Epithelial cell of proximal tubule (primary cell): Measurements from ENCODE around the gene GTSE1. TPM values are rescaled to one million over a fixed set of nuclear protein-coding genes. Genes with fewer than 3 reads are reported as not detected.

ENCODE experiments used
- DNase-seq: peaks from one replicate; pipeline ENCODE4 v3.0.0-alpha.2; 2011; ENCODE audit warnings: low read depth
- H3K4me3 ChIP-seq: 2 replicates; pipeline ENCODE4 v1.5.1; 2011; ENCODE audit warnings: low read depth, mild to moderate bottlenecking, low read length
- total RNA-seq: library from RNA; depleted of rRNA; stranded (reverse); fragments of >200 nt; gene quantifications from 2 replicates; pipeline ENCODE4 v1.2.3, GENCODE V29; 2015
- TF ChIP-seq, protein P1 (sequence below): conservative IDR thresholded peaks from 2 replicates; pipeline ENCODE4 v1.5.1; 2012; ENCODE audit warnings: low read depth, mild to moderate bottlenecking, low read length

GTSE1 gene
- total RNA-seq, 1 donor from 2014 or later, result 18.2 TPM

DNA sequence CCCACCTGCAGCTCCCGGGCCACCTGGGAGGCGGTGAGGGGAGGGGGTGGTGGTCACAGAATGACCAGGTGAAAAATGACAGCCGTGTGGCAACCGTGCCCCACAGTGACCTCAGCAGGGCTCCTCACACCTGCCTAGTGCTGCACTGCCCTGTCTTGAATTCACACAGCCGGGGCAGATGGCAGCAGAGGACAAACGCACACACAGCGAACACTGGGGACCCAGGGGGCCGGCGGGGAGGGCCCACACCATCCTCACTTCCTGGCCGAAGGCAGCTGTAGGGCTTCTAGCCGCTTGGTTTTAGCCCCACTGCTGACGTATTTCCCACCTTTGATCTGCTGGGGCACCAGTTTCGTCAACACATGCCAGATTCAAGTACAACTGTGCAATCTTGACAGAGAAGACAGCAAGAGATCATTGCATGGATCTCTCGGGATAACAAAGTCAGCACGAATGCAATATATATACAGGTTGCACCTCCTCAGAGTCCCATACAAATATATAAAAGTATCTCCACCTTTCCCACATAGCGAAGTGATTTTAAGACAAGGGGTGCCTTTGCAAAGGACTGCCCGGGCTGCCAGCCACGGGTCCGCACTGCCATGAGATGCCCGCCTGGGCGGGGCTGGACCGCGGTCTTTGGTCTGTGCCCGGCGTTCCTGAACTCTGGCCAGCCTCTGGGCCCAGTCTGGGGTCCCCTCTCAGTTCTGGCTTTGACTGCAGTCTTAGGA lies 65.7 kb downstream of the GTSE1 start:
- no peak for DNase-seq
- TF ChIP-seq, protein P1, sequence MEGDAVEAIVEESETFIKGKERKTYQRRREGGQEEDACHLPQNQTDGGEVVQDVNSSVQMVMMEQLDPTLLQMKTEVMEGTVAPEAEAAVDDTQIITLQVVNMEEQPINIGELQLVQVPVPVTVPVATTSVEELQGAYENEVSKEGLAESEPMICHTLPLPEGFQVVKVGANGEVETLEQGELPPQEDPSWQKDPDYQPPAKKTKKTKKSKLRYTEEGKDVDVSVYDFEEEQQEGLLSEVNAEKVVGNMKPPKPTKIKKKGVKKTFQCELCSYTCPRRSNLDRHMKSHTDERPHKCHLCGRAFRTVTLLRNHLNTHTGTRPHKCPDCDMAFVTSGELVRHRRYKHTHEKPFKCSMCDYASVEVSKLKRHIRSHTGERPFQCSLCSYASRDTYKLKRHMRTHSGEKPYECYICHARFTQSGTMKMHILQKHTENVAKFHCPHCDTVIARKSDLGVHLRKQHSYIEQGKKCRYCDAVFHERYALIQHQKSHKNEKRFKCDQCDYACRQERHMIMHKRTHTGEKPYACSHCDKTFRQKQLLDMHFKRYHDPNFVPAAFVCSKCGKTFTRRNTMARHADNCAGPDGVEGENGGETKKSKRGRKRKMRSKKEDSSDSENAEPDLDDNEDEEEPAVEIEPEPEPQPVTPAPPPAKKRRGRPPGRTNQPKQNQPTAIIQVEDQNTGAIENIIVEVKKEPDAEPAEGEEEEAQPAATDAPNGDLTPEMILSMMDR, result no peak
- no peak overlapping the region for H3K4me3 ChIP-seq

DNA sequence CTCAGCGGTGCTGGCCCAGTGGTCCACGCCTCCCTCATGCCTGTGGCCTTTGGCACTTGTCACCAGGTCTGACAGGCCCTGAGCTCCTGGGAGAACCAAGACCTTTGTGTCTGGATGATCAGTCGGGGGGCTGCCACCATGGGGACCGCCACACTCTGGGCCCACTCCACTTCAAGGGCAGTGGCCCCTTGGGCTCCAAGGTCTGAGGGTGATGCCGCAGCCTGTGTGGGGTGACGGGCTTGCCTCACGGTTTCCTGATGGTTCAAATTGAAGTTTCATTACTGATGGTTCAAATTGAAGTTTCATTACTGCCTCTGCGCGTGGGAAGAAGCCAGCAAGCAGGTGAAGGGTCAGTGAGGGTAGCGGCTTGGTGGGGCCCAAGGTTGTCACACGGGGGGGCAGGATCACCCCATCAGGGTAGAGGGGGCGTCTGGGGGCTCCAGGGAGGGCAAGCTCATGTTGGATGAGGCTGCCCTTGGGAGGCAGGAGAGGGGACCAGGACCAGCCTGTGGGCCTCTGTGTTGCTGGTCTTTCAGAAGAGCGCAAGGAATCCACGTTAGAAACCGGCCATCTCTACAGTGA lies 66.4 kb downstream of the GTSE1 start:
- DNase-seq, result no peak
- TF ChIP-seq, protein P1, result no peak
- H3K4me3 ChIP-seq, result no peak overlapping the region

DNA sequence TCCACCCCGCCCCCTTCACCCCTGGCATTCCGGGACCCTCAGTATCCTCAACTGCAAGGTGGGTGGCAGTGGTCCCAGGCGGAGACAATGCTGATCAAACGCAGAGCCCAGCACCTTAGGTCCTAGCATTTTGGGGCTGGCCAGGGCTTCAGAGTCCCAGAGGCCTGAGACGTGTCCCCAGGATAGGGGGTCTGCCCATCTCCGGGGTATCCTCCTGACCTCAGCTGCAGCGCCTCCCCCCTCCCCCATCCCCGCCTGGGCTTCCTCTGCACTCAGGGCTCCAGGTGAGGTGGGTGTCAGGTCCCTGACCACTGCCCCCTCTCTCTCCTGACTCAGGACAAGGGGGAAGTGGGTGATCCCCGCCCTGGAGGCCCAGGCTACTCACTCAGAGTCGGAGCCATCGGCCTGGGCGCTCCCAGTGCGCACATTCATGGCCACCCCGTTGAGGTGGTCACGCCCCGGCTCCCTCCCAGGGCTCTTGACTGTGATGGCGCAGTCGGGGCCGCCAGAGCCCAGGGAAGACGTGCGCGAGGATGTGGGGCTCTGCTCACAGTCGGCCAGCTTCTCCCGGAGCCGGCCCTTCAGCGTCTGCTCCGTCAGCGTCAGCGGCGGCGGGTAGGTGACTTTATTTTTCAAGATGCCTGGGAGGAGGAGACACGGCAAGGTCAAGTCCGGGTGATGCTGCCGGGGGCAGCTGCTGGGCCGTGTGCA lies 67.1 kb downstream of the GTSE1 start:
- no peak overlapping the region for H3K4me3 ChIP-seq
- no peak for DNase-seq
- TF ChIP-seq, protein P1, result no peak

DNA sequence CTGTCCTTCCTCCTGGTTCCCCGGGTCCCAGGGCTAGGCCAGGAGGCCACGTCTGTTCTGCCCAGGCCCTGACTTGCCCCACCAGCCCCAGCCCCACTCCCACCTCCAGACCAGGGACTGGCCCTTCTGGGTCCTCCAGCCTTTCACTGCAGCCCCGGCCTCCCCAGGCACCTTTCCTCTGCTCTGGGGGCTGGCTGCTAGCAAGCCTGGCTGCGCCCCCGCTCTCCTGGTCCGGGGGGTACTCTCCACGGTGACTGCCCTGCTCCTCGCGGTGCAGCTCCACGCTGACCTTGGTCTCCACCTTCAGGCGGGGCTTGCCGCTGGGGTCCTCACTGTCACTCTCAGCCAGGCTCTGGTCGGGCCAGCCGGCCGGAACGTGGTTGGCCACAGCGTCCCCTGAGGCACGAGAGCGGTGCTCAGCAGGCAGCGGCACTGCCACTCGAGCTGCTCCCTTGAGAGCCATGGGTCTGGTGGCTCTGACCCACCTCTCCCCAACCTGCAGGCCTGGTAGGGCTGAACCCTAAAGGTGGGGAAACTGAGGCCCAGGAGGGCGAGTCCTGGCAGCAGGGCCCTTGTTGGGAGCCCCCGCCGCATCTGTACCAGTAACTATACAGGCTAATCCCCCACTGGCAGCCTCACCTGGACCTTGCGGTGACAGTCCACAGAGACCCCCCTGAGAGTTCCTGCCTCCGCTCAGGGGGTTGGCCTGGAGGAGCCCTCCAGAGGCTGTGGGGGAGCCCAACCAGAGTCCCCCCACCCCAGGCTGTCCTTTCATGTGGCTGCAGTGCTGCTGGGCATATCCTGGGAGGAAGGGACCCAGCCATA lies 67.9 kb downstream of the GTSE1 start:
- no peak overlapping the region for H3K4me3 ChIP-seq
- no peak for DNase-seq
- TF ChIP-seq, protein P1, result no peak

DNA sequence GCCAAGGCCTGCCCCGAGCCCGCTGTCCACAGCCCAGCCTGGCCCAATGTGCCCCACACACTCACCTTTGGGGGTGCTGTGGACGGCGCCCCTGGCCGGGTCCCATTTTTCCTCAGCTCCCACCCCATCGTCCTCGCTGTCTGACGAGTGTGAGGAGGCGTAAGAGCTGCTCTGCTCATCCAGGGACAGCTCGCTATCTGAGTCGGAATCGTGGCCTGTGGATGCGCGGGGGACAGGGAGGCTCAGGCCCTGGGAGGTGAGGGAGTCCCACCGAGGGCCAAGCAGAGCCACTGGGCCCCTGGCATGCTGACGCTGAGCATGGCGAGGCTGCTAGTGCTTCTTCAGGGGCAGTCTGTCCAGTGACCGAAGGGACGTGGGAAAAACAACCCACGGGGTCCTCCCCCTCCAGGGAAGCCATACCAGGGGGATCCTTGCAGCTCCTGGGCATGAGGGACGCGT lies 68.5 kb downstream of the GTSE1 start:
- H3K4me3 ChIP-seq, result no peak overlapping the region
- TF ChIP-seq, protein P1, result no peak
- no peak for DNase-seq

DNA sequence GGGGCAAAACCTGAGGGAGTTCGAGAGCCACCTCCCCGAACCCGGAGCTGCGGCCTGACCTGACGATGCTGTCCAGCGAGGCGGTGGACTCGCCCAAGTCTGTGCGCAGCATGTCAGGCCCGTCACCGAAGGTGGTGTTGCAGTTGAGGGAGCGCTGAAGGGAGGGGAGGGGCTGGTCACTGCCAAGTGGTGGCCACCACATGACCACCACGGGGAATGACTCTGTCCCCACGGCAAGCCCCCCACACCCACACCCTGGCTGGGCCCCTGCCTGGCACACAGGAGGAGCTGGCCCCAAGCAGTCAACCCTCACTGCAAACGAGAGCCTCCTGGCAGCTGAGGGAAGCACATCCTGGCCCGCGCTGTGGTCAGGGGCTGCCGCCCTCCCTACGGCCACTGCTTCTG lies 69.7 kb downstream of the GTSE1 start:
- TF ChIP-seq, protein P1, result no peak
- no peak overlapping the region for H3K4me3 ChIP-seq
- DNase-seq, result no peak
